NK-92 treated with Interleukin-12 subunit alpha and Interleukin-12 subunit beta, amount 100 ng/mL, for 24 hours (cell line): ENCODE results near the gene KCNJ6.

ENCODE experiments used
- DNase-seq: peaks from one replicate; lab custom pipeline; 2025; lab: John Stamatoyannopoulos, UW

KCNJ6 gene

DNA sequence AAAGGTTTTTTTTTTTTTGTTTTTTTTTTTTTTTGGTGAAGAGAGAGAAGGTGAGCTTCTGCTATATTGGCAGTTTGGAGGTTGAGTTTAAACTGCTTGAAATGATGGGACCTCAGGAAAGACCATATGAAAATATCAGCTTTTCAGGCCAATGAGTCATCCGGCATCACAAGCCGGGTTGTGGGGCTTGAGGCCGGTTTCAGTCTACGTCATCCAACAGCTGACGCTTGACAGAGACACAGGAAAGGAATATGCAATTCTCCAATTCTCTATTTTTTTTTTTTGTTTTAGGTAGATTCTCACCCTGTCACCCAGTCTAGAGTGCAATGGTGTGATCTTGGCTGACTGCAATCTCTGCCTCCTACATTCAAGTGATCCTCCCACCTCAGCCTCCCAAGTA is 52.4 kb downstream of the KCNJ6 start:
- no peak for DNase-seq

DNA sequence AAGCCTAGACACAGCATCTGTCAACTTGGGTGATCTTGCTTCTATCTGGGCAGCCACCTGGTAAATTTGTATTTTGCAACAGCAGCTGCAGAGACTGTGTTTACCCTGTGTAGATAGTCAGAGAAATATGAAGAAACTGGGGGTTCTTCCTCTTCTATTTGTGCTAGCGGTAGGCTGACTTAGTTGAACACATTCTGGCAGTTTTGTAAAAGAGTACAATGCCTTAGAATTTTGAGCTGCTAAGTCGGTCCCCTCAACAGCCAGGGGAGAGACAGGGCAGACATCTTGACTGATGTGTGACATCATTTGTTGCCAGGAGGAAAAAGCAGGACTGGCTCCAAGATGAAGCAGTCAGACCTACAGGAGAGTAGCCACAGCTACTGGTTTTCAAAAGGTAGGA is 53.7 kb downstream of the KCNJ6 start:
- no peak for DNase-seq

GRCh38 chr21:37861561-37861960 is 54.7 kb downstream of the KCNJ6 start:
- no peak for DNase-seq

- no peak for DNase-seq
Measured at GRCh38 chr21:37860416-37860815, 55.8 kb downstream of the KCNJ6 start.

DNA sequence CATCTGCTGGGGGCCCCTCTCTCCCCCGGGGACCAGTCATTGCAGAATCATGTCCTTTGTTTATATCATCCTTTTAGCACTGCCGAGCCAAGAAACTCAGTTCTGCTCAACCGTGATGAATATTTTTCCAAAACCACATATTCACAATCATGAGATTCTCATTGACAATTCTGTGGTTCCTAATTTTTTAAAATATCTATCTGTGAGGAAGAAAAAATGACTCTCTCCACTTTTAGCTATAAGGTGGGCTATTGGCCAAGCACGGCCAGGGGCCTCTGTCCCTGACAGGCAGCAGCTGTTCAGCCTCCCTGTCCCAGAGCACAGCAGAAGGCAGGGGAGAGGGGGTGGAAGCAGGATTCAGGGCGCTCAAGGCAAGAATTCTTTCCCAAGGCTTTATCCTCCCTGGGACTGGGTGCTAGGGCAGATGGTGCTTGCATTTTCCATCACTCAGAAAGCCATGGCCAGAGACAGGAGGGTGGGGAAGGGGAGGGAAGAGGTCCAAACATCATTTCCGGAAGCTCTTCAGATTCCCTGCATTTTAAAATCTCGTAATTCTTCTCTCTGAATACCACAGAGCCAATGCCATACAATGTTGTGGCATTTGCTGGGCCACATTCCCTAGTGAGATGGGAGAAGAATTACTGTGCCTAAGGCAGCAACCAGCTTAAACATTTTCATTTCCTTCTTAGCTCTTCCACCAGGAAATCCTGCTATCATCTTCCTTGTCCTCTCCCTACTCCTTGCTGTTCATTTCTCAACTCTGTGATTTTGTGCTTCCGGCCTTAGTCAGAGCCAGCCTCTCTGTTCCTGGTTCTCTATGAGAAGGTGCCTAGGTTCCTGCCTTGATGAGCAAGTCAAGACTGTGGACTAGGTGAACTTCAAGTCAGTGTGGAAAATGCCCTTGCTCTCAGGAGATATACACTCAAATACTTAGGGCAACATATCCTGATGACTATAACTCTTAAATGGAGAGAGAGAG is 60.3 kb downstream of the KCNJ6 start:
- no peak for DNase-seq

- DNase-seq, result no peak
Measured at GRCh38 chr21:37855271-37855646, 61.0 kb downstream of the KCNJ6 start.

- DNase-seq, result no peak
Measured at GRCh38 chr21:37849506-37850102, 66.7 kb downstream of the KCNJ6 start.

- DNase-seq, result no peak
Measured at GRCh38 chr21:37848721-37849490, 67.4 kb downstream of the KCNJ6 start.

DNA sequence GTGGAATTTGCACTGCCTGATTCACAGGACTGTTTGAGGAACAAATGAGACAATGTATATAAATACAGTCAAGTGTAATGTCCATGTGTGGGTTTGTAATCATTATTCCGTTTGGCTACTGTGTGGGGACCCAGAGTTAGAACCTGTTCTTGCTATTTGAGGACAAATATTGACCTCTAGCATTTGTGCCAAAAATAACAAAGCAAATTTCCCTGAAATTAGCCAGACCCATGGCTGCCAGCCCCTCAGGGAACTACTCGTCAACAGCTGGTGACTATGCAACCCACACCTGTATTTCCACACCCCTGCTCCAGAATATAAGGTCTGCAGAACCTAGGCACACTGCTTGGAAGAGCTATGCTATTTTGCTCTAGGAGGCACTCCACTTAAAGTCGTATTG is 70.7 kb downstream of the KCNJ6 start:
- DNase-seq, result no peak

- no peak for DNase-seq
Measured at GRCh38 chr21:37843191-37843590, 73.1 kb downstream of the KCNJ6 start.

DNA sequence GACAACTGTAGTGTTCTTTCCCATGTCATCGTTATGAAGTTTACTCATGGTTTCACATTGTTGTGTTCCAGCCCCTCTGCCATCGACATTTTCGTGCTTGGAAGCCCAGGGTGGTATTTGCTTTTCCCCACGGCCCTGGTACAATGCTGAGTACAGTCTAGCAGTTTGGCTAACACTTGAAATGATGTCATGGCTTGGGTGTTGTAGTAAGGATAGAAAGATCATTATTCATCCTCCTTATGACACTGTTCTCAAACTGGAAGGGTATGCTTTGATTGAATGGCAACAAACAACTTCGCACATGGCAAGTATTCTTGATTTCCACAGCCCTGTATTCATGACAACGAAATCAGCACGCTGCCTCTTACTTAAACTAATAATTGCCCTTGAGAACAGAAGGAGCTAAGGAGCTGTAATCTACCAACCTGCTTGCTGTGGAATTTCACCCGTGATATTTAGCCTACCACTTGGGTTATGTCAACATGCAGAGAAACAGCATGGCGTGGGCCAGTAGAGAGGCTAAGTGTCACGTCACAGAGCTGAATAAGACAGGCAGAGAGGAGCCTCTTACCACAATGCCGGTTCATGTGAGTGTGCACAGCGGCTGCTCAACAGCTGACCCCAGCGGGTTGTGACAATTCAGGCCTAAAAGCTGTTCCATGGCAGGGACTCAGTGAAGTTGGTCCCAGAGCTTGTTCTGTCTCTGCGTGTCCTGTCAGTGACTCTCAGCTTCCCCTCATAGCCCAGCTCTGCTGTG is 73.9 kb downstream of the KCNJ6 start:
- DNase-seq, result no peak

DNA sequence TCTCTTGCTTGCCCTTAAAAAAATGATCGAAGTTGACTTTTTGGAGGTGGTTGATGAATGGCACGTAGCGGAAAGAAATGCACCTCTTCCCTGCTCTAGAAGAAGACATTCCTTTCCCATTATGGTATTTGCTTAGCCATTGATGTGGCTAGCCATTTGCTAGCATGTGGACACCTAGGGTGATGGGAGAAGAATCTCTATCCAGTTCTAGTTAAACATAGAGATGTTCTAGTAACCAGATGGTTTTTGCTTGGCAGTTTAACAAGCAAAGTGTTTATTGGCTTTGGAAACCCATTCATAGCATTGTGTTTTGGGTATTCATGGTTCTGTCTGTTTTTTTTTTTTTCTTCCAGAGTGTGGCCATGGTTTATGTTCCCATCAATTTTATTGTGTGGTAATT is 78.9 kb downstream of the KCNJ6 start:
- DNase-seq, result no peak

- no peak for DNase-seq
Measured at GRCh38 chr21:37835481-37835880, 80.8 kb downstream of the KCNJ6 start.

- DNase-seq, result no peak
Measured at GRCh38 chr21:37833301-37833700, 83.0 kb downstream of the KCNJ6 start.

- no peak for DNase-seq
Measured at GRCh38 chr21:37829447-37829846, 86.8 kb downstream of the KCNJ6 start.

GRCh38 chr21:37828991-37829390 is 87.3 kb downstream of the KCNJ6 start:
- DNase-seq, result no peak

GRCh38 chr21:37828556-37828955 is 87.7 kb downstream of the KCNJ6 start:
- no peak for DNase-seq

GRCh38 chr21:37827913-37828312 is 88.3 kb downstream of the KCNJ6 start:
- no peak for DNase-seq

DNA sequence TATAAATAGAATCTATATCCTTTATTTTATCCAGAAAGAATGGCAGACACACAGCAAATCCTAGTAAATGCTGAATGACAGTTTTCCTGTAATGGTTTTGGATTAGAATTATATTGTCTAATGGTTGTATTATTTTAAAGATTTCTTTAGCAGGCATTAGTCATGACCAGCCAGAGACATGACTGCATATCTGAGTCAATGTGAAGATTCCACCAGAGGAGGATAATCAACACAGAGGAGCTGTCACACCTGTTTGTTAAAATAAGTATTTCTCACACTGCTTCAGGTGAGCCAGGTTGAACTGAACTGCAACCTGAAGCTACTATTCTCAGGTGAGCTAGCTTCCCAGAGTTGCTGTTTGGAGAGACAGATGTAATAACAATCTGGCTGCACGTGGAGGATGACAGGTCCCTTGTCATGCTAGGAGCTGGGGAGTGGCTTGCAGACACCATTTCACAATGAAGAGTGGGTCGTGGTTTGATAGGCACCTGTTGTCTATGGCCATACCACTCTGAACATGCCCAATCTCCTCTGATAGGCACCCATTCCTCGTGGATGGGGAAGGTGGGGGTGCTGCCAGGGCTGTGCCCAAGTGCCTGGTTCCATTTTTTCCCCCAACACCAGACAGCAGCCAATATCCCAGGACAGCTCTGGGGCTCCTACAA is 94.3 kb downstream of the KCNJ6 start:
- DNase-seq, result no peak

GRCh38 chr21:37821092-37821491 is 95.2 kb downstream of the KCNJ6 start:
- DNase-seq, result no peak

GRCh38 chr21:37819372-37819771 is 96.9 kb downstream of the KCNJ6 start:
- no peak for DNase-seq
